Right ventricle myocardium inferior (tissue), 1 donor: ENCODE data around the gene NTM. TPM values are rescaled to one million over a fixed set of nuclear protein-coding genes. Genes with fewer than 3 reads are reported as not detected.

ENCODE experiments used
- ATAC-seq: fragments of 200-7000 bp; cut with Tn5 transposase; one replicate; pipeline ENCODE4 v1.9.1; 2020; ENCODE audit warnings: mild to moderate bottlenecking, moderate library complexity
- DNase-seq: peaks from one replicate; pipeline ENCODE4 v3.0.0; 2021; ENCODE audit errors: missing footprints
- intact Hi-C: fragments of 100-400 bp; cut with DNase I; formaldehyde crosslinking; loops from one replicate; pipeline ENCODE4 v1.11.0; 2022
- total RNA-seq: library from RNA; stranded (reverse); fragmentation: NEBNext Ultra II Directional; extraction: Animal tissue kit (Norgen Biotek cat#: 25700); gene quantifications from one replicate; pipeline ENCODE4 v1.2.1, GENCODE V29; 2021
- donor health status: DM: no; HTN: yes; CAD: no; lungs with severe emphysema.

Gene NTM
- total RNA-seq, 1 donor from 2014 or later: 2.9 TPM

DNA sequence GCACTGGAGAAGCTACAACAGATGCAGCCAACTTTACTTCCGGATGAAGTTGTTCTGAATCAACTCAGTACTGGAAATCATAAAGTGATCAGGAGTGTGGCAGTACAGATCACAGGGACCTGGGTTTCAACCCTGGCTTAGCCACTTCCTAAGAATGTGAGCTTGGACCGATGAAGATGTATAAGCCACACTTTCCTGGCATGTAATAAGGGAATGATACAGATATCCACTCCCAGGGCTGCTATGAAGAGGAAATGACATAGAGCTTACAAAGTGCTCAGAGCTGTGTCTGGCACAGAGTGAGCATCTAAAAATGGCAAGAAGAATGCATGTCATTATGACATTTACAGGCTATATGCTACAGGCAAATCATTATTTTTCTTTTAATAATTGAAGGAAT is 378.7 kb downstream of the NTM start:
- intact Hi-C loops: loop anchor here (5.0 kb wide), 1 partner anchor 278 kb away; no protein-coding TSS in a partner anchor
- DNase-seq (no peak), ATAC-seq (peak; percentile 28)

- intact Hi-C loops: no loop called here
- no peak for ATAC-seq
- DNase-seq: no peak
Measured at GRCh38 chr11:131750152-131750551, 379.7 kb downstream of the NTM start.

DNA sequence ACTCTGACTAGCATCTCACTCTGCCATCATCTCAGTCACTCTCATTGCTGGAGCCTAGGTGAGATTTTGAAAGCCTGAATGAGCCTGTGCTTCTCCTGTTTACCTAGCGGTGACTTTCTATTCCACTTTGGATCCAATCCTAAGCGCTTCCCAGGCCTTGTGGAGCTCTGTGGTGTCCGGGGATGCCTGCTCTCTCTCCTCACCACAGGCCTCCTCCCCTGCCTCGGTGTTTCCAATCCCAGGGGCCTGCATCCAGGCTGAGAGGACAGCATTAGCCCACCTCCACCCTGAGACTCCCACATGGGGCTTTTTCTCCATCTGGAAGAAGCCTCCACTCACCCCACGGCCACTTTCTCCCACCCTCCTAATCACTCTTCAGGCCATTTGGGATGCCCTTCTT is 380.3 kb downstream of the NTM start:
- no peak for ATAC-seq
- DNase-seq: no peak
- intact Hi-C loops: no loop called here

DNA sequence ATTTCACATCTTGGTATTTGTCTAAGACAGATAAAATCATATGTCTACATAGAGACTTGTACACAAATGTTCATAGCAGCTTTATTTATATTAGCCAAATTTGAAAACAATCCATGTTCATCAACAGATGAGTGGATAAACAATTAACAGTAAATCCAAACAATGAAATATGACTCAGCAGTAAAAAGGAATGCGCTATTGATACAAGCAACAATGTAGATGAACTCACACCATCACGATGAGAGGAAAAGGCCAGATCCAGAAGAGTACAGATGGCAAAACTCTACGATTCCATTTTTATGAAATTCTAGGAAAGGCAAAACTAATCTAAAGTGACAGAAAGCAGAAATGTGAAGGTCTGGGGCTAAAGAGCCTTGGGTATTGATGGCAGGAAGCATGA is 384.3 kb downstream of the NTM start:
- intact Hi-C loops: no loop called here
- DNase-seq (no peak), ATAC-seq (no peak)

DNA sequence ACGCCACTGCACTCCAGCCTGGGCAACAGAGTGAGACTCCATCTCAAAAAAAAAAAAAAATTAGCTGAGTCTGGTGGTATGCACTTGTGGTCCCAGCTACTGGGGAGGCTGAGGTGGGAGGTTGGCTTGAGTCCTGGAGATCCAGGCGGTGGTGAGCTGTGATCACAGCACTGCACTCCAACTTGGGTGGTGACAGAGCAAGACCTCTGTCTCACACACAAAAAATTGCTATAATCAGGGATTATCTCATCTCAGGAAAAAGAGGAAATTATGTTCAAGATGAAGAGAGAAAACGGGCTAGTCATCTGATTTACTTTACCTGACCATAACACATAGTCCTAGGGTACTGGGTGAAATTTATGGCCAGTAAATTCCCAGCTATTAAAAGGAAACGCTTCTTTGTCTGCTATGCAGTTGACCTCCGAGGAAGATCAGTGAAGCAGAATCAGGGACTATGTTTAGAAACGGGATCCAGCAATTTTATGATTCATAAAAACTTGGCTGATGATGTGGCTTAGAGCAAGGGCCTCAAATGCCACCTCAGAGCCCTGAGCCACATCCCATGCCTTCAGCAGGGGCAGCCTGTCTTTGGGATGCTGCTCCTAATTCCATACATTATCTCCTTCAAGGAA is 386.2 kb downstream of the NTM start:
- ATAC-seq (no peak), DNase-seq (no peak)
- intact Hi-C loops: no loop called here

GRCh38 chr11:131758726-131759125 is 388.3 kb downstream of the NTM start:
- ATAC-seq (no peak), DNase-seq (no peak)
- intact Hi-C loops: no loop called here

DNA sequence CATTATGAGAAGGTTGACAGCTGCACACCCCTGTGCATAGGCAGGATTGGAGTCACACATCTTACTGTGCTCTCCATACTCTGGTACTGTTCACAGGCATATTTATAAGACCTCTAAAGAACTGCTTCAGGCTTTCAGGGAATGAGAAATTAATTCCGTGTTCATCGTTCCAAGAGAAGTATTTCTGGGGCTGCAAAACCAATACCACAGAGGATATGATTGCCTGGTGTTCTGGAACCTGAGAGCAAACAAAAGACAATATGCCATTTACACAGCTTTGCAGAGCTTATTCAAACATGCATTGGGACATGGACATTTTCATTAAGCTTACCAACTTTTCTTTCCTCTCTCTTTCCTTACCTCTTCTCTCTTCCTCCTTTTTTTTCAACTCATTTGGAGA is 388.7 kb downstream of the NTM start:
- ATAC-seq (no peak), DNase-seq (no peak)

GRCh38 chr11:131760091-131761061 is 390.0 kb downstream of the NTM start:
- no peak for ATAC-seq
- no peak for DNase-seq
- intact Hi-C loops: no loop called here

More for the DNA sequence above, 388.7 kb downstream of the NTM start:
- intact Hi-C loops: no loop called here

GRCh38 chr11:131762346-131763110 is 392.1 kb downstream of the NTM start:
- no peak for DNase-seq
- intact Hi-C loops: no loop called here
- no peak for ATAC-seq

- ATAC-seq (no peak), DNase-seq (no peak)
- intact Hi-C loops: no loop called here
Measured at GRCh38 chr11:131763193-131763890, 392.9 kb downstream of the NTM start.

DNA sequence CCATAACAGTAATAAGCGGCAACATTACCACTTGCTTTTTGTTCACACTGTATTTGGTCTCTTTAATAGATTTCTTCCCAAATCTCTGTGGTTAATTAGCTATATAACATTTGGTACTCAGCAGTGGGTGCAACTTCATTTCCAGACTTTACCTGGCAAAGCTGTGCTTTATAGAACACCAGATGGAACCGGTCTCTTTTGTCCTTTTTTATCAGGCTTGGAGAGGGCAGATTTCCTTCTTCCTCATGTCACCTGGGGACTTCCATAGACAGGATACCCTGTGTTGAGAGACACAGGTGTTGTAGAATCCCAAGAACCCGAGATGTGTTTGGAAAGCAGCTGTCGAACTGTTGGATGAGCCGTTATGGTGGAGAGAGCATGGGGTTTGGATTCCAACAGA is 393.7 kb downstream of the NTM start:
- intact Hi-C loops: no loop called here
- ATAC-seq: no peak
- no peak for DNase-seq

GRCh38 chr11:131764649-131765048 is 394.2 kb downstream of the NTM start:
- ATAC-seq (no peak), DNase-seq (no peak)
- intact Hi-C loops: no loop called here

DNA sequence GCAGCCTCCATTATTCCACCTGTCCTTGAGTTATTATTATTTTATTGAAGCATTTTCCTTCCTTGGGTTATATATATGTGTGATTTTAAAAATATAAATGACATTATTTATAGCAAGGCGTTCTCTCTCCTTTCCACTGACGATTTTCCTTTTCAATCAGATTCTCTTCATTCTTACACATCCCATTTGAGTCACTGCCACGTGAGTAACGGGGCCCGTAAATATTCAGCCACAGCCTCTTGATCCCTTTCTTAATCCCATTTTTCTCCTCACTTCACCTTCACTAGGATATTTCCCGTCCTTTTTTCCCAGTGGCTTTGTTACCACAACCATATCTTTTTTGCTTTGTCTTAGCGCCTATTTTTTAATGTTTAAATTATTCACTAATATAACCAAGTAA is 396.2 kb downstream of the NTM start:
- ATAC-seq (no peak), DNase-seq (no peak)
- intact Hi-C loops: no loop called here

- no peak for DNase-seq
- intact Hi-C loops: no loop called here
- no peak for ATAC-seq
Measured at GRCh38 chr11:131767421-131767820, 397.0 kb downstream of the NTM start.

DNA sequence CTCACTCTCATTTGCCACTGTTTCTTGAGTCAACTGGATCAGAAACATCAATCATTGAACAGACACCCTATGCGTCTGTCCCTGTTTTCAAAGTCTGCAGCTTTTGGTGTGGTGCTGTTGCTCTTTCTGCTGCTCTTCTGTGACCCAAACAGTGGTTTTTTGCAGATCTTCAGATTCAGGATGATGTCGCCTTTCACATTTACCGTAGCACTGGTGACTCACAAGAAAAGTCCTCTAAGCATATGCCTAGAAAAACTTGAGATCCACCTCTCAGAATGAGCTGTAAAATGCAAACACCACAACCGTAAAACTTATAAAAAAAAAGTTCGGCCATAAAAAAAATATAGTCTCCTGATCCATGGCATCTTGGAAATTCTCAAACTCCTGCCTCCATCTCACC is 400.4 kb downstream of the NTM start:
- ATAC-seq (no peak), DNase-seq (no peak)
- intact Hi-C loops: no loop called here

DNA sequence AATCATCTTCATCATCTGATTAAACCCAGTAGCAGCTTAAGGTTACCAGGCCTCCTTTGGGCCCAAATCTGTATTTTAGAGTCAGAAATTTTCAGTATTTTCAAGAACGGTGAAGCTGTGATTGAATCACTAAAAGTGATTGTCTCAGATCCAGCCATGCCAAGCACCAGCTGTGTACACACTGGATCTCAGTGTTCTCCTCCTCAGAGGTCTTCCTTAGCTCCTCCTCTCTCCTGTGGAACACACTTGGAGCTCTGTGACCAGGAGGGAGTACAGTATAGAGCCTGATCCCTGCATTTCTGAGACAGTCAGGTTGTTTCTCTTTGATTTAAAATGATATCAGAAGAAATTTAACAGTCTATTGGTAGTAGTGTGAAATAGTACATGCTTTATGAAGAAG is 401.1 kb downstream of the NTM start:
- ATAC-seq (no peak), DNase-seq (no peak)
- intact Hi-C loops: no loop called here

GRCh38 chr11:131773626-131774025 is 403.2 kb downstream of the NTM start:
- no peak for DNase-seq
- ATAC-seq: no peak
- intact Hi-C loops: no loop called here

GRCh38 chr11:131776211-131776610 is 405.8 kb downstream of the NTM start:
- intact Hi-C loops: no loop called here
- ATAC-seq: no peak

GRCh38 chr11:131785801-131786200 is 415.4 kb downstream of the NTM start:
- no peak for ATAC-seq
- intact Hi-C loops: no loop called here
- no peak for DNase-seq

More at GRCh38 chr11:131776211-131776610, 405.8 kb downstream of the NTM start:
- no peak for DNase-seq
